G401 (cell line): ENCODE data around the gene IFNK. TPM values are rescaled to one million over a fixed set of nuclear protein-coding genes. Genes with fewer than 3 reads are reported as not detected.
A peak's percentile ranks its signal among the peaks of the same experiment; 100 is the strongest.

Source experiments
- DNase-seq: peaks from one replicate; pipeline ENCODE4 v3.0.0-alpha.2; 2015; ENCODE audit warnings: low spot score
- in situ Hi-C: cut with HindIII; loops from 2 replicates; pipeline ENCODE4 v1.10.0; 2016; ENCODE audit warnings: low sequenced_read_pairs, mixed read lengths
- total RNA-seq: library from RNA; depleted of rRNA; stranded (reverse); fragments of >200 nt; shearing (Covaris generic); gene quantifications from 2 replicates; pipeline ENCODE4 v1.2.3, GENCODE V29; 2014; rRNA removed

IFNK gene
- total RNA-seq, 1 experiment from 2014 or later = not detected

DNA sequence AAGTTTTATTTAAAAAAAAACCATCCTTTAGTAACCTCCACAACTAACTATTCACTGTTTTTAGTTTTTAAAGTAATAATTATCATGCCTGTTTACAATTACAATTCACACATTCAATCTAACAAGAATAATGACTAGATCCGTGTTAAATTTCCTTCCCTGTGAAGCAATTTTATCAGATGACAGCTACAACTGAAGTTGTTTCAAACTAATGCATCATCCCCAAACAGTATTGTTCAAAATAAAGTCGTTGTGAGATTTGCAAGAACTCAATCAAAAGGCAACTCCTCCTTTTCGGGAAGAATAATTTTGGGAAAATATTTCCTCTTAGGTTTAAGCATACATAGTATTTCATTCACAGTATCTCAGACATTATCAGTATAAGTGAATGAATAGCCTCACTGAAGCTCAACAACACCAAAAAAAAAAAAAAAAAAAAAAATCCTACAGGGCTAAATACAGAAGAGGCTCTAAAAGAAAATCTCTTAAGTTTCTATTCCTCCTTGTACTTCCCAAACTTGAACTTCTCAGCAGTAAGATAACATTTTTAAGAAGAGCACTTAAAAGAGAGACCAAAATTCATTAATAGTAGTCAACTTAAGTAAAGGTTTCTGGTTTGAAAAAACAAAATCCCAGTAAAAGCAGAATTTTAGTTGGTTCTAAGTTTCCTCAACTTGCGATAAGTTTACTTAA lies 39.8 kb downstream of the IFNK start:
- no peak for DNase-seq
- in situ Hi-C loops = no loop called here

DNA sequence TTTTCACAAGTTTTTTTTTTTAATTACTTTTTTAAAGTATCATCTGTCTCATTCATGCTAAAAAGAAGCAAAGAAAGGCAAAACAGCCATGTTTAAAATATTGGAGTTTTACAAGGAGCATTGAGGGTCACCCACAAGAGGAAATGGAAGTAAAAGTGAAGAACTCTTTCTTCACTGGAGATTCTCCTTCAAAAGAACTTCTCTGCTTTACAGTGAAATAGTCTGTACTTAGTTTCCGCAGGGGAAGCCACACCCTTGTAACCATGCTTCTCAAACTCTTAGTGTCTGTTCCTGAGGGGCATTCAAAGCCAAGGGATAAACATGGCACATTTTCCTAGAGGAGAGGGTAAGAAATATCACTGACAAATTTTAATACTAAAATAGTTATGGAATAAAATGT lies 40.6 kb downstream of the IFNK start:
- in situ Hi-C loops = no loop called here

DNA sequence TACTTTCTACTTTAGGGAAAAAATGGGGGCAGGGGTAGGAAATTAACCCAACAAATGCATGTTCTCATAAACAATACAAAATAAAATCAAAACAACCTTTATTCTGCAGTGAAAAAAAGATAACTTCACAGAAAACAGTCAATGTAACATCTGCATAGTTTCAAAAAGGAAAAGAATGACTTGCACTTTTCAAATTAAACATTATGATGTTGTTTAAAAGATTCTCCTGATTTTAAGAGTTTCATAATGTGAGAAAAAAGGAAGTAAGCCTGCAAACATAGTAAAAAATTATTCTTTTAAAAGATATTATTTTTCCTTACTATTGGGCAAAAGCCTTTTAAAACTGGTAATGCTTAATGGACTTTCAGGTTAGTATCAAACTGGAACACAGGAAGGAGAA lies 41.6 kb downstream of the IFNK start:
- in situ Hi-C loops = no loop called here

More for the DNA sequence above, 40.6 kb downstream of the IFNK start:
- no peak for DNase-seq

DNA sequence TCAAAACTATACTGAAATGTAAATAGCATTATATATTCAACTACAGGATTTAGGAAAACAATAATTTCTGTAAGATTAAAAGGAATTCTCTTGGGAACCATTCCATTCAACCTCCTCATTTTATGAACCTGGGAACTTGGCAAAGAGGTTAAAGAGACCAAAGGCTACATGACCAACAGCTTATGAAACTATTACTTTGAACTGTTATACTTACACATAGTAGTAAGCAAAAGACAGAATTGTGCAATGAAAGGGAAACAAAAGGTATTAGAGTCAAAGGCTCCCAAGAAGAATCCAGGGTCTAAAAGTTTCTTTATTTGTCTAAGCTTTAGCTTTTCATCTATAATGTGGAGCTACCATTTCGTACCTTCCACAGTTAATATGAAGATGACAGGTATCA lies 42.0 kb downstream of the IFNK start:
- no peak for DNase-seq
- in situ Hi-C loops = no loop called here

More for the DNA sequence above, 41.6 kb downstream of the IFNK start:
- DNase-seq = no peak

DNA sequence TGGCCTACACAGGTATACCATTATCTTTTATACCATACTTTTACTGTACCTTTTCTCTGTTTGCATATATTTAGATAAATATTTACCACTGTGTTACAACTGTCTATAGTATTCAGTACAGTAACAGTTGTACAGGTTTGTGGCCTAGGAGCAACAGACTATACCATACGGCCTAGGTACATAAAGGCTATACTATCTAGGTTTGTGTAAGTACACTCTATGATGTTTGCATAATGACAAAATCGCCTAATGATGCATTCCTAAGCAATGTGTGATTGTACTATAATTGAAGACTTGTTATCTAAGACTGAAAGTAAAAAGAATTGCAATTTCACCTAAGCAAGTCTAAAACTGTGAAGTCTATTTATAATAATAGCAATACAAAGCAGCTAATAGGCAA lies 45.3 kb downstream of the IFNK start:
- DNase-seq = no peak
- in situ Hi-C loops = no loop called here

DNA sequence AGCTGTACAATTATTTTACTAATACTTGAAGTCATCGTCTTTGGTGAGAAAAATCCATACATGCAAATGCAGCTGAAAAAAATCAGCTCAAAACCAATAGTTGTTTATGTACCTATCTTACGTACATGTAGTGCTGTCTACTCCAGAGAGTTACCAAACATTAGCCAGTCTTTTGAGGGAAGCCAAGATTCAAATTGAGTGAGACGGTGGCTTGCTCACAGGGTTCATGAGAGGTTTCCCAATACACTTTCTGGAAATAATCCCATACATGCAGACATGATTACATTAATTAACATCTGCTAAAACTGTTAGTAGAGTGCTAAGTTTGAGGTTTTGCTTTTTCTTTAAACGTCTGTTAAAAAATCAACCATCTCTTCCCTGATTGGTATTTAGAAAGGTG lies 46.9 kb downstream of the IFNK start:
- in situ Hi-C loops = no loop called here
- DNase-seq = no peak

DNA sequence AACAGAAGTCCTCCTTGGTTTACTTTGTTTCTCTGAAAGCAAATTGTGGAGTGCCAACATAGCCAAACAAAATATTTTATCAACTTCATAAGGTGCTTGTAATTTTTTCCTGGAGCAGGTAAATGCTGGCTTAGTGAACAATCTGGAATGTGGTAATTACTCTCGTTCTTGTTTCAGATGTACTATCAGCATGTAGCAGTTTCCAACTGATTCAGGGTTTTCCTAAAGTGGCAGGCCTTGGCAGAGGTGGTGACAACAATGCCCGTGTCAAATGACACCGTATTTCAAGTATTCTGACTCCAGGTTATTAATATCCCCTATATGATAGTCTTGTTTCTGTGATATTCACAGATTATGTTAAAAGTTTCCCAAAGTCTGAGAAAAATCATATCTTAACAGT lies 48.0 kb downstream of the IFNK start:
- in situ Hi-C loops = no loop called here
- peak; percentile 51 for DNase-seq

DNA sequence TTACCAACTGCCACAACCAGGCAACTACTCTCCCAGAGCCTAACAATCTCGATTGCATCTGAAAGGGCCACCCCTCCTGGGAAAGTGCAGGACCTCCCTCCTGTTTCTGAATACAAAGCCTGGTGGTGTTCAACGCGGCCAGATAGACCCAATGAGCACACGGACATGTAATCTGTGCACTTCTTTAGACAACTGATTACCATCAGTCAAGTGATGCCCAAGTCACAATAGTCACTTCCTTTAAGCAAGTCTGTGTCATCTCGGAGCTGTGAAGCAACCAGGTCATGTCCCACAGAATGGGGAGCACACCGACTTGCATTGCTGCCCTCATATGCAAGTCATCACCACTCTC lies 48.5 kb downstream of the IFNK start:
- in situ Hi-C loops = no loop called here
- DNase-seq = peak; percentile 70

DNA sequence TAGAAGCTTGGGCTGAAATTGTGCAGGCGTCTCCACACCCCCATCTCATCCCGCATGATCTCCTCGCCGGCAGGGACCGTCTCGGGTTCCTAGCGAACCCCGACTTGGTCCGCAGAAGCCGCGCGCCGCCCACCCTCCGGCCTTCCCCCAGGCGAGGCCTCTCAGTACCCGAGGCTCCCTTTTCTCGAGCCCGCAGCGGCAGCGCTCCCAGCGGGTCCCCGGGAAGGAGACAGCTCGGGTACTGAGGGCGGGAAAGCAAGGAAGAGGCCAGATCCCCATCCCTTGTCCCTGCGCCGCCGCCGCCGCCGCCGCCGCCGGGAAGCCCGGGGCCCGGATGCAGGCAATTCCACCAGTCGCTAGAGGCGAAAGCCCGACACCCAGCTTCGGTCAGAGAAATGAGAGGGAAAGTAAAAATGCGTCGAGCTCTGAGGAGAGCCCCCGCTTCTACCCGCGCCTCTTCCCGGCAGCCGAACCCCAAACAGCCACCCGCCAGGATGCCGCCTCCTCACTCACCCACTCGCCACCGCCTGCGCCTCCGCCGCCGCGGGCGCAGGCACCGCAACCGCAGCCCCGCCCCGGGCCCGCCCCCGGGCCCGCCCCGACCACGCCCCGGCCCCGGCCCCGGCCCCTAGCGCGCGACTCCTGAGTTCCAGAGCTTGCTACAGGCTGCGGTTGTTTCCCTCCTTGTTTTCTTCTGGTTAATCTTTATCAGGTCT lies 49.0 kb downstream of the IFNK start, which contains the start of gene C9orf72:
Gene C9orf72, minus strand, starts transcription at position 564 of the 716 bp plus-strand sequence. CDS start 6,361 bp downstream, outside the sequence.
- in situ Hi-C loops = no loop called here
- DNase-seq = no peak

DNA sequence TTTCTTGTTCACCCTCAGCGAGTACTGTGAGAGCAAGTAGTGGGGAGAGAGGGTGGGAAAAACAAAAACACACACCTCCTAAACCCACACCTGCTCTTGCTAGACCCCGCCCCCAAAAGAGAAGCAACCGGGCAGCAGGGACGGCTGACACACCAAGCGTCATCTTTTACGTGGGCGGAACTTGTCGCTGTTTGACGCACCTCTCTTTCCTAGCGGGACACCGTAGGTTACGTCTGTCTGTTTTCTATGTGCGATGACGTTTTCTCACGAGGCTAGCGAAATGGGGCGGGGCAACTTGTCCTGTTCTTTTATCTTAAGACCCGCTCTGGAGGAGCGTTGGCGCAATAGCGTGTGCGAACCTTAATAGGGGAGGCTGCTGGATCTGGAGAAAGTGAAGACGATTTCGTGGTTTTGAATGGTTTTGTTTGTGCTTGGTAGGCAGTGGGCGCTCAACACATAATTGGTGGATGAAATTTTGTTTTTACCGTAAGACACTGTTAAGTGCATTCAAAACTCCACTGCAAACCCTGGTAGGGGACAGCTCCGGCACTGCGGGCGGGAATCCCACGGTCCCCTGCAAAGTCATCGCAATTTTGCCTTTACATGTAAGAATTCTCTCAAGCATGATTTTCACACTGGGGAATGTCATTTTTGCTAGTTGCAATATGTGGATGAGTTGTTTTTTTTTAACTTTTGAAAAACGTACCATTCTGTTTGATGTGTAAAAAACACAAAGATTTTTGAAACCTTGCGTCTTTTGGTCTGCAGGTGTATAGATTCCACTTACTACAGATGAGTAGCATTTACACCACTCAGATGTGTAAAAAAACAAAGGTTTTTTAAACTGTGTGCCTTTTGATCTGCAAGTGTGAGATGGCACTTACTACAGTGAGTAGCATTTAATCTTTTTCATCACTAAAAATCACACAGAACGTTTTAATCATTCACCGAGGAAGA lies 49.8 kb downstream of the IFNK start:
- in situ Hi-C loops = no loop called here
- DNase-seq = peak; percentile 100

Other genes starting within 250 kb of the IFNK start
- gene EQTN, start 227.1 kb upstream of the IFNK start, total RNA-seq = not detected in 2 replicates
- not detected in 2 replicates for gene MOB3B, start 5.5 kb downstream of the IFNK start, total RNA-seq
- gene C9orf72, start 49.2 kb downstream of the IFNK start, total RNA-seq = 3.6 and 6.0 TPM in 2 replicates